Small intestine (tissue), 7 donors: ENCODE measurements around the gene ATP8B1. TPM values are rescaled to one million over a fixed set of nuclear protein-coding genes. Genes with fewer than 3 reads are reported as not detected.

ENCODE experiments used
- DNase-seq, 2 donors: peaks; one replicate each; pipeline versions ENCODE4 v3.0.0 to v3.0.0-alpha.2; 2013
- FAIRE-seq: peaks from 2 replicates; lab custom pipeline; 2012; peaks lifted over from hg19 to GRCh38; lab: Jason Lieb, UNC
- H3K27ac ChIP-seq, 3 donors: one replicate each; pipeline ENCODE4 v1.5.1; 2013; ENCODE audit warnings: low read length in 2 of 3, mild to moderate bottlenecking in 2 of 3, control low read depth in 1 of 3, inconsistent platforms in 1 of 3, low read depth in 1 of 3, moderate library complexity in 1 of 3
- H3K27me3 ChIP-seq, 3 donors: one replicate each; pipeline ENCODE4 v1.6.1; 2013; ENCODE audit warnings: low read length in 3 of 3, inconsistent platforms in 1 of 3; ENCODE audit not compliant: control insufficient read depth in 3 of 3, insufficient read depth in 3 of 3
- H3K36me3 ChIP-seq, 3 donors: one replicate each; pipeline ENCODE4 v1.6.1; 2013; ENCODE audit warnings: low read length in 3 of 3, inconsistent platforms in 1 of 3, low read depth in 1 of 3, mild to moderate bottlenecking in 1 of 3, moderate library complexity in 1 of 3; ENCODE audit not compliant: control insufficient read depth in 3 of 3, insufficient read depth in 2 of 3
- H3K4me1 ChIP-seq, 3 donors: one replicate each; pipeline ENCODE4 v1.6.1; 2013; ENCODE audit warnings: low read length in 2 of 3, inconsistent platforms in 1 of 3, low read depth in 1 of 3, mild to moderate bottlenecking in 1 of 3, moderate library complexity in 1 of 3; ENCODE audit not compliant: control insufficient read depth in 3 of 3, insufficient read depth in 2 of 3
- H3K4me3 ChIP-seq, 3 donors: one replicate each; pipeline ENCODE4 v1.5.1; 2013; ENCODE audit warnings: low read length in 3 of 3, control low read depth in 1 of 3, inconsistent platforms in 1 of 3, low read depth in 1 of 3, mild to moderate bottlenecking in 1 of 3, moderate library complexity in 1 of 3
- H3K9me3 ChIP-seq, 2 donors: one replicate each; pipeline ENCODE4 v1.6.1; 2013; ENCODE audit warnings: low read depth in 1 of 2, low read length in 1 of 2; ENCODE audit not compliant: control insufficient read depth in 2 of 2, insufficient read depth in 1 of 2
- WGBS, 3 donors: extraction: QIAGEN DNeasy Blood & Tissue Kit; methylation state at CpG; one replicate each; pipeline ENCODE4 v1.1.7; 2013; 5-methylcytosine and 5-hydroxymethylcytosine counted together
- polyA plus RNA-seq, 4 donors: library from polyadenylated mRNA; stranded (reverse) in 3 of 4; unstranded in 1 of 4; fragments of 200-250 nt in 3 of 4; fragments of 120-200 nt in 1 of 4; gene quantifications; one replicate each; pipeline versions ENCODE4 v1.2.1 to v1.2.3, GENCODE V29; 2013
- donor health status: healthy with polysubstance abuse.
- donor health status: control.
- donor health status: control.
- donor health status: Bipolar disorder and iron deficiency.
- donor health status: healthy.

Gene ATP8B1
- polyA plus RNA-seq, 4 donors, result 25.5 to 82.5 (median 42.7) TPM

- no peak for DNase-seq
- H3K9me3 ChIP-seq, result peaks cover 0 to 17% of the 10 kb centered on the region in 2 donors
- peaks cover 0 to 2% (median 0%) of the 10 kb centered on the region in 3 donors for H3K4me1 ChIP-seq
- H3K4me3 ChIP-seq, result no peak overlapping the region
- H3K36me3 ChIP-seq, result peaks cover 0 to 2% (median 0%) of the 10 kb centered on the region in 3 donors
- H3K27me3 ChIP-seq, result no peaks in the 10 kb centered on the region
- H3K27ac ChIP-seq, result no peak overlapping the region
- FAIRE-seq, result no peak
These were observed 10.1 kb upstream of the ATP8B1 start for GRCh38 chr18:57813245-57813644.

DNA sequence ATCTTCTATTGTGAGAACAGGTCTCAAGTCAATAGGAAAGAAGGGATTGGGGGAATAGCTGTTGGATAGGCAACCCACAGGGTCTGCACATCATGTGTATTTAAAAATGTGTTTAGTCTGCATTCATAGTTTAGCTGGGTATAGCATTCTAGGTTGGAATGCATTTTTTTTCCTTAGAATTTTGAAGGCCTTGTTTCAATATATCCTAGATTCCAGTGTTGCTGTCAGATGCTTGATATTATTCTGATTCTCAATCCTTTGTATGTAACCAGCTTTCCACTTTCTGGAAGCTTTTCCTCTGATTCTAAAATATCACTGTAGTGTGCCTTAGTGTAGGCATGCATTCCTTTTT is 9.0 kb upstream of the ATP8B1 start:
- DNase-seq, result no peak
- Histone ChIP-seq H3K27me3 (no peaks in the 10 kb centered on the region), H3K27ac (peak overlapping the region in 1 of 3 donors; percentile 21), H3K4me1 (peaks cover 0 to 5% (median 2%) of the 10 kb centered on the region in 3 donors), H3K36me3 (peaks cover 0 to 2% (median 0%) of the 10 kb centered on the region in 3 donors), H3K9me3 (peaks cover 0 to 17% of the 10 kb centered on the region in 2 donors), H3K4me3 (no peak overlapping the region)
- no peak for FAIRE-seq

- DNase-seq (peak; percentile 45 to 73), FAIRE-seq (no peak)
- Histone ChIP-seq H3K4me1 (peaks cover 0 to 6% (median 2%) of the 10 kb centered on the region in 3 donors), H3K4me3 (no peak overlapping the region), H3K36me3 (peaks cover 0 to 2% (median 0%) of the 10 kb centered on the region in 3 donors), H3K27me3 (no peaks in the 10 kb centered on the region), H3K27ac (peak overlapping the region in 1 of 3 donors; percentile 21), H3K9me3 (peaks cover 0 to 17% of the 10 kb centered on the region in 2 donors)
- WGBS, 3 donors, result 50 to 78% (median 62%) methylated on average over 4 of the region's 4 CpGs
These were observed 8.5 kb upstream of the ATP8B1 start for GRCh38 chr18:57811477-57812125.

- Histone ChIP-seq H3K4me3 (no peak overlapping the region), H3K27me3 (no peaks in the 10 kb centered on the region), H3K9me3 (peaks cover 0 to 17% of the 10 kb centered on the region in 2 donors), H3K27ac (no peak overlapping the region), H3K4me1 (peaks cover 0 to 6% (median 3%) of the 10 kb centered on the region in 3 donors), H3K36me3 (peaks cover 0 to 2% (median 0%) of the 10 kb centered on the region in 3 donors)
- no peak for DNase-seq
- FAIRE-seq, result no peak
These were observed 6.1 kb upstream of the ATP8B1 start for GRCh38 chr18:57809190-57809589.

DNA sequence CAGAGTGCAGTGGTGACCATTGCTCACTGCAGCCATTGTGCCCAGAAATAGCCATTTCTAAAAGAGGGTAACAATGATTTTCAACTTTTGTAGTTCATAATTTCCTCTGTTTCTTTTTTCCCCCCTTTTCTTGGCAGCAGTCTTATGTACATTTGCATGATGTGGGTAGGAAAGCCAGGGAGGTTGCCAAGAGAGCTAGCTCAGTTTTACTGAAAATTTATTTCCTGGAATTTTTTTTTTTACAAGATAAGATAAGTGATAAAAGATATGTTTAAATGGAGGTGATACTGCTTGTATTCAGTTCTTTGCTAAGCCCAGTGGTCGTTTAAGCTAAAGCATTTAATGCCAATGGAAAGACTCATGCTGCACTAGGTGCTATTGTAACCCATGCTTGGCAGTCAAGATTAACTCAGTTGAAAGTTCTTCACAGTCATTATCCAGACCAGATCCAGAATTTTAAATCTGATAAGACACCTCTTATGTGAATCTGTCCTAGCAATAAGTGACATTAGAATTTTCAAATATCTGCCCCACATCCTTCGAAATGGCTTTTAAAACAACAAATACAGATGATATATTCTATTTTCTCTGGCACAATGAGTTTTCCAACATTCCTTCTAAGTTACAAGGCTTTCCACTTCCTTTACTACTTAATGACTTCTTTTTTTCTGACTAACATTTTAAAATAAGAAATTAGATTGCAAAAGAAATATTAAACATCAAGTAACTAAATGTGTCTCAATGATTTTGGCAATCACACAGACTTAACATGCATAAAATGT is 4.4 kb upstream of the ATP8B1 start:
- Histone ChIP-seq H3K27ac (peak overlapping the region in 1 of 3 donors; percentile 54), H3K4me1 (peaks cover 0 to 8% (median 6%) of the 10 kb centered on the region in 3 donors)
- FAIRE-seq, result no peak

GRCh38 chr18:57806978-57807285 is 3.8 kb upstream of the ATP8B1 start:
- H3K9me3 ChIP-seq, result peaks cover 0 to 2% of the 10 kb centered on the region in 2 donors
- H3K27me3 ChIP-seq, result peaks cover 0 to 8% (median 0%) of the 10 kb centered on the region in 3 donors
- FAIRE-seq, result no peak
- no peak for DNase-seq
- 49 to 65% (median 56%) methylated on average over 3 of the region's 3 CpGs for WGBS, 3 donors
- peaks cover 0 to 2% (median 0%) of the 10 kb centered on the region in 3 donors for H3K36me3 ChIP-seq
- H3K4me1 ChIP-seq, result peaks cover 0 to 8% (median 6%) of the 10 kb centered on the region in 3 donors
- H3K4me3 ChIP-seq, result no peak overlapping the region
- peak overlapping the region in 1 of 3 donors; percentile 54 for H3K27ac ChIP-seq

More for the DNA sequence above, 4.4 kb upstream of the ATP8B1 start:
- Histone ChIP-seq H3K4me3 (no peak overlapping the region), H3K36me3 (peaks cover 0 to 2% (median 0%) of the 10 kb centered on the region in 3 donors), H3K9me3 (peaks cover 0 to 8% of the 10 kb centered on the region in 2 donors), H3K27me3 (peaks cover 0 to 2% (median 0%) of the 10 kb centered on the region in 3 donors)
- WGBS, 3 donors, result 39 to 48% (median 46%) methylated on average over 2 of the region's 2 CpGs
- DNase-seq, result no peak

- Histone ChIP-seq H3K27ac (peak overlapping the region in 1 of 3 donors; percentile 11), H3K4me1 (peaks cover 0 to 6% (median 6%) of the 10 kb centered on the region in 3 donors), H3K36me3 (no peaks in the 10 kb centered on the region), H3K9me3 (no peaks in the 10 kb centered on the region), H3K4me3 (no peak overlapping the region), H3K27me3 (peaks cover 0 to 13% (median under 1%) of the 10 kb centered on the region in 3 donors)
- DNase-seq (no peak), FAIRE-seq (no peak)
- WGBS, 3 donors, result 86 to 93% (median 93%) methylated on average over 7 of the region's 7 CpGs
These were observed 3.3 kb upstream of the ATP8B1 start for GRCh38 chr18:57806201-57806977.

DNA sequence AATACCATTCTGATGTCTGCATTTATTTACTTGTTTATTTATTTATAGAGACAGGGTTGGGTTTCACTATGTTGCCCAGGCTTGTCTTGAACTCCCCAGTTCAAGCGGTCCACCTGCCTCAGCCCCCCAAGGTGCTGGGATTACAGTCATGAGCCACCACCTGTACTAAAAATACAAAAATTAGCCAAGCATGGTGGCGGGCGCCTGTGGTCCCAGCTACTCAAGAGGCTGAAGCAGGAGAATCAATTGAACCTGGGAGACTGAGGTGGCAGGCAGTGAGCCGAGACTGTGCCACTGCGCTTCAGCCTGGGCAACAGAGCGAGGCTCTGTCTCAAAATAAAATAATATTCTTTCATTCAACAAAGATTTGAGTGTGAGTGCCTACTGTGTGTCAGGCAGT is 2.0 kb upstream of the ATP8B1 start:
- FAIRE-seq (no peak), DNase-seq (no peak)
- Histone ChIP-seq H3K4me3 (no peak overlapping the region), H3K27me3 (peaks cover 0 to 13% (median 2%) of the 10 kb centered on the region in 3 donors), H3K9me3 (no peaks in the 10 kb centered on the region), H3K36me3 (peaks cover 0 to 3% (median 0%) of the 10 kb centered on the region in 3 donors), H3K4me1 (peaks cover 0 to 6% (median 6%) of the 10 kb centered on the region in 3 donors), H3K27ac (no peak overlapping the region)
- 94 to 99% (median 96%) methylated on average over 6 of the region's 6 CpGs for WGBS, 3 donors
